ENCODE results near the gene EPM2A. TPM values are rescaled to one million over a fixed set of nuclear protein-coding genes. Genes with fewer than 3 reads are reported as not detected.

Gene EPM2A
- total RNA-seq, 4 donors from 2014 or later, result 6.5 to 12.9 (median 10.4) TPM

- Histone ChIP-seq H3K9me3 (no peaks in the 10 kb centered on the region), H3K4me3 (no peak overlapping the region), H3K36me3 (peaks cover 2% of the 10 kb centered on the region), H3K27ac (no peak overlapping the region), H3K4me1 (peaks cover 11% of the 10 kb centered on the region), H3K27me3 (no peaks in the 10 kb centered on the region)
- DNase-seq (ENCODE audit: low spot score in 2 of 2), result no peak
- TF ChIP-seq POLR2AphosphoS5 (IDR thresholded peaks at IDR 0.05) (no peak), POLR2A (IDR thresholded peaks at IDR 0.05) (no peak), CTCF (IDR thresholded peaks at IDR 0.05) (no peak), EP300 (IDR thresholded peaks at IDR 0.05) (no peak)
- WGBS, result 78% methylated on average over 1 of the region's 1 CpG
Observed at GRCh38 chr6:145731447-145731846, 3.9 kb downstream of the EPM2A start.

- peaks cover 2% of the 10 kb centered on the region for H3K36me3 ChIP-seq
- no peak overlapping the region for H3K27ac ChIP-seq
- H3K4me3 ChIP-seq, result no peak overlapping the region
- H3K9me3 ChIP-seq, result no peaks in the 10 kb centered on the region
- no peak for DNase-seq (ENCODE audit: low spot score in 2 of 2)
- no peak for TF ChIP-seq CTCF (IDR thresholded peaks at IDR 0.05)
- no peak for TF ChIP-seq POLR2A (IDR thresholded peaks at IDR 0.05)
- TF ChIP-seq POLR2AphosphoS5 (IDR thresholded peaks at IDR 0.05), result no peak
- TF ChIP-seq EP300 (IDR thresholded peaks at IDR 0.05), result no peak
- H3K4me1 ChIP-seq, result peaks cover 8% of the 10 kb centered on the region
- WGBS, result 93% methylated on average over 2 of the region's 2 CpGs
- no peaks in the 10 kb centered on the region for H3K27me3 ChIP-seq
Observed at GRCh38 chr6:145729887-145730286, 5.4 kb downstream of the EPM2A start.

- Histone ChIP-seq H3K4me1 (peaks cover under 1% of the 10 kb centered on the region), H3K9me3 (no peaks in the 10 kb centered on the region), H3K27me3 (no peaks in the 10 kb centered on the region), H3K36me3 (peaks cover 2% of the 10 kb centered on the region), H3K4me3 (no peak overlapping the region), H3K27ac (no peak overlapping the region)
- WGBS, result 100% methylated on average over 1 of the region's 1 CpG
- DNase-seq (ENCODE audit: low spot score in 2 of 2), result no peak
- TF ChIP-seq POLR2A (IDR thresholded peaks at IDR 0.05), result no peak
- TF ChIP-seq POLR2AphosphoS5 (IDR thresholded peaks at IDR 0.05), result no peak
- TF ChIP-seq EP300 (IDR thresholded peaks at IDR 0.05), result no peak
- TF ChIP-seq CTCF (IDR thresholded peaks at IDR 0.05), result no peak
Observed at GRCh38 chr6:145728444-145729385, 6.6 kb downstream of the EPM2A start.

GRCh38 chr6:145727817-145728388 lies 7.4 kb downstream of the EPM2A start:
- WGBS, result 84% methylated on average over 5 of the region's 5 CpGs

More at GRCh38 chr6:145727817-145728388, 7.4 kb downstream of the EPM2A start:
- H3K4me1 ChIP-seq, result no peaks in the 10 kb centered on the region
- TF ChIP-seq POLR2AphosphoS5 (IDR thresholded peaks at IDR 0.05) (no peak), POLR2A (IDR thresholded peaks at IDR 0.05) (no peak), EP300 (IDR thresholded peaks at IDR 0.05) (no peak), CTCF (IDR thresholded peaks at IDR 0.05) (no peak)
- H3K4me3 ChIP-seq, result no peak overlapping the region
- H3K9me3 ChIP-seq, result no peaks in the 10 kb centered on the region
- peaks cover 2% of the 10 kb centered on the region for H3K36me3 ChIP-seq
- no peaks in the 10 kb centered on the region for H3K27me3 ChIP-seq
- no peak for DNase-seq (ENCODE audit: low spot score in 2 of 2)
- H3K27ac ChIP-seq, result no peak overlapping the region
